GM10266 (cell line): ENCODE measurements around the gene CHPT1.
"Not testable (repeated sequence)": the region's sequence is repeated elsewhere in the genome, so short reads cannot be mapped to it uniquely, and the experiment has no call there.

Experiments used
- DNase-seq: peaks from one replicate; pipeline ENCODE4 v3.0.0; 2012; ENCODE audit errors: extremely low spot score
- CTCF ChIP-seq: IDR thresholded peaks from 2 replicates; pipeline ENCODE4 v1.5.1; 2012; ENCODE audit warnings: mild to moderate bottlenecking, low read depth; ENCODE audit not compliant: control insufficient read depth, insufficient read depth; ENCODE audit errors: missing control alignments

CHPT1 gene

GRCh38 chr12:101671157-101671791 is 26.2 kb upstream of the CHPT1 start:
- no peak for DNase-seq
- TF ChIP-seq CTCF, result no peak

GRCh38 chr12:101671833-101672232 is 25.6 kb upstream of the CHPT1 start:
- DNase-seq, result no peak
- TF ChIP-seq CTCF, result no peak

GRCh38 chr12:101675555-101675954 is 21.9 kb upstream of the CHPT1 start:
- no peak for DNase-seq
- no peak for TF ChIP-seq CTCF

GRCh38 chr12:101676497-101676896 is 20.9 kb upstream of the CHPT1 start:
- not testable (repeated sequence) for DNase-seq

- no peak for DNase-seq
- TF ChIP-seq CTCF, result no peak
Measured at GRCh38 chr12:101678081-101678480, 19.4 kb upstream of the CHPT1 start.

GRCh38 chr12:101680240-101680639 is 17.2 kb upstream of the CHPT1 start:
- no peak for DNase-seq
- no peak for TF ChIP-seq CTCF

GRCh38 chr12:101680647-101681046 is 16.8 kb upstream of the CHPT1 start:
- DNase-seq, result no peak
- no peak for TF ChIP-seq CTCF

GRCh38 chr12:101681627-101682026 is 15.8 kb upstream of the CHPT1 start:
- DNase-seq, result not testable (repeated sequence)

- TF ChIP-seq CTCF, result no peak
- no peak for DNase-seq
Measured at GRCh38 chr12:101685092-101685491, 12.3 kb upstream of the CHPT1 start.
